ENCODE measurements around the gene TMEM106C.

The TMEM106C gene

GRCh38 chr12:47977046-47977771, 13.8 kb downstream of the TMEM106C start:
- no peak overlapping the region for H4K91ac ChIP-seq (ENCODE audit: low read depth, low read length, poor library complexity)
- peaks cover 0 to 2% of the 10 kb centered on the region in 2 donors for H3K9me3 ChIP-seq (replicated peaks in 1 of 2; ENCODE audit: control insufficient read depth in 2 of 2, insufficient read depth in 1 of 2, low read depth in 1 of 2, low read length in 2 of 2)
- H3K36me3 ChIP-seq (replicated peaks in 1 of 2; ENCODE audit: control insufficient read depth in 2 of 2, insufficient read depth in 2 of 2, low read length in 2 of 2): peaks cover 96 to 100% of the 10 kb centered on the region in 2 donors
- H3K4me2 ChIP-seq (ENCODE audit: insufficient read depth, low read length, poor library complexity, severe bottlenecking): no peak overlapping the region
- H3K18ac ChIP-seq (ENCODE audit: low read length): no peak overlapping the region
- H3K4me1 ChIP-seq (ENCODE audit: control insufficient read depth in 2 of 2, insufficient read depth in 1 of 2, low read depth in 1 of 2, low read length in 2 of 2): no peaks in the 10 kb centered on the region
- no peak overlapping the region for H2AK5ac ChIP-seq (ENCODE audit: low read depth, low read length)
- DNase-seq (ENCODE audit: low spot score): no peak
- no peak overlapping the region for H3K14ac ChIP-seq (ENCODE audit: low read length)
- no peak overlapping the region for H3K4ac ChIP-seq (ENCODE audit: low read length)
- no peak overlapping the region for H2AFZ ChIP-seq (ENCODE audit: low read length)
- H3K4me3 ChIP-seq (ENCODE audit: low read length in 2 of 2): no peak overlapping the region
- H3K79me1 ChIP-seq (ENCODE audit: low read depth, low read length): peaks cover 3% of the 10 kb centered on the region
- H2BK5ac ChIP-seq (ENCODE audit: low read length): no peak overlapping the region
- no peak overlapping the region for H3K27ac ChIP-seq (replicated peaks; ENCODE audit: low read length)
- no peak overlapping the region for H3K23ac ChIP-seq (ENCODE audit: low read depth, low read length, poor library complexity)
- peak overlapping the region; percentile 48 for H4K8ac ChIP-seq (ENCODE audit: low read depth, low read length)
- H2BK15ac ChIP-seq (ENCODE audit: low read length): no peak overlapping the region
- no peak overlapping the region for H2BK120ac ChIP-seq (ENCODE audit: low read depth, low read length)
- no CpG with 5 or more reads among the region's 12 CpGs for WGBS, 2 donors (ENCODE audit: extremely low coverage in 2 of 2, insufficient read length in 2 of 2, insufficient replicate concordance in 1 of 2)
- no peaks in the 10 kb centered on the region for H3K27me3 ChIP-seq (ENCODE audit: control insufficient read depth in 3 of 3, insufficient read depth in 3 of 3, low read depth in 1 of 3, low read length in 3 of 3)
- H2BK12ac ChIP-seq (ENCODE audit: low read length): no peak overlapping the region
- no peak overlapping the region for H3K9ac ChIP-seq (ENCODE audit: low read depth, low read length, poor library complexity)

GRCh38 chr12:47977772-47978597, 14.6 kb downstream of the TMEM106C start:
- H3K4ac ChIP-seq (ENCODE audit: low read length): no peak overlapping the region
- H3K36me3 ChIP-seq (replicated peaks in 1 of 2; ENCODE audit: control insufficient read depth in 2 of 2, insufficient read depth in 2 of 2, low read length in 2 of 2): peaks cover 98 to 100% of the 10 kb centered on the region in 2 donors
- no peak overlapping the region for H3K27ac ChIP-seq (replicated peaks; ENCODE audit: low read length)
- peak overlapping the region; percentile 16 for H2BK12ac ChIP-seq (ENCODE audit: low read length)
- no peak overlapping the region for H2BK15ac ChIP-seq (ENCODE audit: low read length)
- no peaks in the 10 kb centered on the region for H3K27me3 ChIP-seq (ENCODE audit: control insufficient read depth in 3 of 3, insufficient read depth in 3 of 3, low read depth in 1 of 3, low read length in 3 of 3)
- peaks cover 3% of the 10 kb centered on the region for H3K79me1 ChIP-seq (ENCODE audit: low read depth, low read length)
- no peak overlapping the region for H3K18ac ChIP-seq (ENCODE audit: low read length)
- H3K14ac ChIP-seq (ENCODE audit: low read length): no peak overlapping the region
- no peaks in the 10 kb centered on the region for H3K4me1 ChIP-seq (ENCODE audit: control insufficient read depth in 2 of 2, insufficient read depth in 1 of 2, low read depth in 1 of 2, low read length in 2 of 2)
- peak overlapping the region; percentile 75 for H3K23ac ChIP-seq (ENCODE audit: low read depth, low read length, poor library complexity)
- H2BK5ac ChIP-seq (ENCODE audit: low read length): peak overlapping the region; percentile 15
- no peak overlapping the region for H3K9ac ChIP-seq (ENCODE audit: low read depth, low read length, poor library complexity)
- no peak overlapping the region for H2AK5ac ChIP-seq (ENCODE audit: low read depth, low read length)
- DNase-seq (ENCODE audit: low spot score): no peak
- H2BK120ac ChIP-seq (ENCODE audit: low read depth, low read length): no peak overlapping the region
- H3K4me2 ChIP-seq (ENCODE audit: insufficient read depth, low read length, poor library complexity, severe bottlenecking): no peak overlapping the region
- no peak overlapping the region for H2AFZ ChIP-seq (ENCODE audit: low read length)
- H4K8ac ChIP-seq (ENCODE audit: low read depth, low read length): peak overlapping the region; percentile 48
- no peak overlapping the region for H3K4me3 ChIP-seq (ENCODE audit: low read length in 2 of 2)
- H3K9me3 ChIP-seq (replicated peaks in 1 of 2; ENCODE audit: control insufficient read depth in 2 of 2, insufficient read depth in 1 of 2, low read depth in 1 of 2, low read length in 2 of 2): peaks cover 0 to 2% of the 10 kb centered on the region in 2 donors
- no CpG with 5 or more reads among the region's 18 CpGs for WGBS, 2 donors (ENCODE audit: extremely low coverage in 2 of 2, insufficient read length in 2 of 2, insufficient replicate concordance in 1 of 2)
- no peak overlapping the region for H4K91ac ChIP-seq (ENCODE audit: low read depth, low read length, poor library complexity)

- no CpG with 5 or more reads among the region's 7 CpGs for WGBS, 2 donors (ENCODE audit: extremely low coverage in 2 of 2, insufficient read length in 2 of 2, insufficient replicate concordance in 1 of 2)
These were observed 15.1 kb downstream of the TMEM106C start for GRCh38 chr12:47978598-47978873.

GRCh38 chr12:47979166-47979565, 15.8 kb downstream of the TMEM106C start:
- H3K18ac ChIP-seq (ENCODE audit: low read length): no peak overlapping the region
- peaks cover 98 to 100% of the 10 kb centered on the region in 2 donors for H3K36me3 ChIP-seq (replicated peaks in 1 of 2; ENCODE audit: control insufficient read depth in 2 of 2, insufficient read depth in 2 of 2, low read length in 2 of 2)
- H3K27ac ChIP-seq (replicated peaks; ENCODE audit: low read length): no peak overlapping the region
- no peak overlapping the region for H4K8ac ChIP-seq (ENCODE audit: low read depth, low read length)
- H3K9me3 ChIP-seq (replicated peaks in 1 of 2; ENCODE audit: control insufficient read depth in 2 of 2, insufficient read depth in 1 of 2, low read depth in 1 of 2, low read length in 2 of 2): peaks cover 0 to 2% of the 10 kb centered on the region in 2 donors
- no peak overlapping the region for H2BK120ac ChIP-seq (ENCODE audit: low read depth, low read length)
- H3K23ac ChIP-seq (ENCODE audit: low read depth, low read length, poor library complexity): peak overlapping the region; percentile 0
- DNase-seq (ENCODE audit: low spot score): no peak
- WGBS, 2 donors (ENCODE audit: extremely low coverage in 2 of 2, insufficient read length in 2 of 2, insufficient replicate concordance in 1 of 2): no CpG with 5 or more reads among the region's 5 CpGs
- H3K79me1 ChIP-seq (ENCODE audit: low read depth, low read length): peaks cover 3% of the 10 kb centered on the region
- no peak overlapping the region for H3K14ac ChIP-seq (ENCODE audit: low read length)
- H3K27me3 ChIP-seq (ENCODE audit: control insufficient read depth in 3 of 3, insufficient read depth in 3 of 3, low read depth in 1 of 3, low read length in 3 of 3): no peaks in the 10 kb centered on the region
- H2AFZ ChIP-seq (ENCODE audit: low read length): no peak overlapping the region
- H4K91ac ChIP-seq (ENCODE audit: low read depth, low read length, poor library complexity): no peak overlapping the region
- no peak overlapping the region for H2BK15ac ChIP-seq (ENCODE audit: low read length)
- no peak overlapping the region for H2AK5ac ChIP-seq (ENCODE audit: low read depth, low read length)
- no peaks in the 10 kb centered on the region for H3K4me1 ChIP-seq (ENCODE audit: control insufficient read depth in 2 of 2, insufficient read depth in 1 of 2, low read depth in 1 of 2, low read length in 2 of 2)
- no peak overlapping the region for H3K4me3 ChIP-seq (ENCODE audit: low read length in 2 of 2)
- H2BK12ac ChIP-seq (ENCODE audit: low read length): no peak overlapping the region
- H3K4ac ChIP-seq (ENCODE audit: low read length): no peak overlapping the region
- no peak overlapping the region for H3K4me2 ChIP-seq (ENCODE audit: insufficient read depth, low read length, poor library complexity, severe bottlenecking)
- no peak overlapping the region for H2BK5ac ChIP-seq (ENCODE audit: low read length)
- H3K9ac ChIP-seq (ENCODE audit: low read depth, low read length, poor library complexity): no peak overlapping the region

More at GRCh38 chr12:47978598-47978873, 15.1 kb downstream of the TMEM106C start:
- no peak overlapping the region for H3K18ac ChIP-seq (ENCODE audit: low read length)
- H3K14ac ChIP-seq (ENCODE audit: low read length): no peak overlapping the region
- no peak overlapping the region for H3K4me2 ChIP-seq (ENCODE audit: insufficient read depth, low read length, poor library complexity, severe bottlenecking)
- no peak for DNase-seq (ENCODE audit: low spot score)
- peaks cover 98 to 100% of the 10 kb centered on the region in 2 donors for H3K36me3 ChIP-seq (replicated peaks in 1 of 2; ENCODE audit: control insufficient read depth in 2 of 2, insufficient read depth in 2 of 2, low read length in 2 of 2)
- H2AFZ ChIP-seq (ENCODE audit: low read length): no peak overlapping the region
- H2AK5ac ChIP-seq (ENCODE audit: low read depth, low read length): no peak overlapping the region
- no peak overlapping the region for H2BK12ac ChIP-seq (ENCODE audit: low read length)
- peaks cover 0 to 2% of the 10 kb centered on the region in 2 donors for H3K9me3 ChIP-seq (replicated peaks in 1 of 2; ENCODE audit: control insufficient read depth in 2 of 2, insufficient read depth in 1 of 2, low read depth in 1 of 2, low read length in 2 of 2)
- H3K4me3 ChIP-seq (ENCODE audit: low read length in 2 of 2): no peak overlapping the region
- H3K27ac ChIP-seq (replicated peaks; ENCODE audit: low read length): no peak overlapping the region
- H3K23ac ChIP-seq (ENCODE audit: low read depth, low read length, poor library complexity): peak overlapping the region; percentile 75
- no peak overlapping the region for H3K4ac ChIP-seq (ENCODE audit: low read length)
- H3K79me1 ChIP-seq (ENCODE audit: low read depth, low read length): peaks cover 3% of the 10 kb centered on the region
- H2BK5ac ChIP-seq (ENCODE audit: low read length): no peak overlapping the region
- no peak overlapping the region for H4K91ac ChIP-seq (ENCODE audit: low read depth, low read length, poor library complexity)
- H3K4me1 ChIP-seq (ENCODE audit: control insufficient read depth in 2 of 2, insufficient read depth in 1 of 2, low read depth in 1 of 2, low read length in 2 of 2): no peaks in the 10 kb centered on the region
- H3K27me3 ChIP-seq (ENCODE audit: control insufficient read depth in 3 of 3, insufficient read depth in 3 of 3, low read depth in 1 of 3, low read length in 3 of 3): no peaks in the 10 kb centered on the region
- no peak overlapping the region for H3K9ac ChIP-seq (ENCODE audit: low read depth, low read length, poor library complexity)
- no peak overlapping the region for H2BK15ac ChIP-seq (ENCODE audit: low read length)
- H4K8ac ChIP-seq (ENCODE audit: low read depth, low read length): no peak overlapping the region
- no peak overlapping the region for H2BK120ac ChIP-seq (ENCODE audit: low read depth, low read length)

Data from neuronal stem cell (in vitro differentiated cells).